ENCODE data around the gene KDM4D.
"Not testable (repeated sequence)": the region's sequence is repeated elsewhere in the genome, so short reads cannot be mapped to it uniquely, and the experiment has no call there.

Gene KDM4D

GRCh38 chr11:94973099-94973968, at the start of gene KDM4D, which contains the start of gene CWC15:
KDM4D (plus strand) TSS chr11:94973709; CDS start chr11:94997373, 23,664 bp downstream.
CWC15 (minus strand) TSS chr11:94973556; CDS start chr11:94972185, 1,371 bp downstream.
- Histone ChIP-seq H3K4me1 (peaks cover 17% of the 10 kb centered on the region), H3K36me3 (peaks cover 31% of the 10 kb centered on the region), H3K4me3 (peak within 1 kb of the TSS; percentile 96), H4K20me1 (peaks cover 28% of the 10 kb centered on the region; the same call in 1 of the 2 replicates), H3K9ac (peak within 1 kb of the TSS; percentile 95), H3K27ac (peak within 1 kb of the TSS; percentile 92), H3K27me3 (no peaks in the 10 kb centered on the region), H3K4me2 (peak within 1 kb of the TSS; percentile 82), H3K9me3 (no peaks in the 10 kb centered on the region)
- TF ChIP-seq Cebpa-rat (IDR thresholded peaks at IDR 0.05), result no peak

DNA sequence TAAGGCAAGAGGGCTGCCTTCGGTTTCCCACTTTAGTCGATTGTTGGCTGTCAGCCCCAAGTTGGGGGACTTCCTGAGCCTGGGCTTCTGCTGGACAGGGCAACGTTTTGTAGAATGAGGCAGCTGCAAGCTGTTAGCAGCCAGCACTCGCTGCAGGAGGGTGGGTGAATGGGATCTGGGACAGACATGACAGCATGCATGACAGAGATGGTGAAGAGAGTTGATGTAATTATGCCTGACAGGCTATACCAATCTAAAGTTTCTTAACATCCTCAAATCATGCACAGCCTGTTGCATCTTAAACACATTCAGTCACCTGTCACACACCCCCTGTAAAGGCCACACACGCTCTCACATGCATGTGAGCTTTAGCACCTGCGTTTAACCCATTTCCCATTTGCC, 49.3 kb upstream of the KDM4D start:
- H3K9ac ChIP-seq, result no peak overlapping the region
- H3K27me3 ChIP-seq, result no peaks in the 10 kb centered on the region
- peaks cover 73% of the 10 kb centered on the region for H3K4me1 ChIP-seq
- no peak for TF ChIP-seq Cebpa-rat (IDR thresholded peaks at IDR 0.05)
- no peaks in the 10 kb centered on the region for H3K36me3 ChIP-seq
- peak overlapping the region; percentile 82 for H3K4me2 ChIP-seq
- H3K27ac ChIP-seq, result peak overlapping the region; percentile 77
- peaks cover 11% of the 10 kb centered on the region; the same call in 1 of the 2 replicates for H3K9me3 ChIP-seq
- no peaks in the 10 kb centered on the region for H4K20me1 ChIP-seq
- no peak overlapping the region for H3K4me3 ChIP-seq

GRCh38 chr11:94924612-94925011, 48.9 kb upstream of the KDM4D start:
- peak overlapping the region; percentile 77 for H3K27ac ChIP-seq
- H3K9me3 ChIP-seq, result peaks cover 11% of the 10 kb centered on the region; the same call in 1 of the 2 replicates

GRCh38 chr11:94925422-94926270, 47.9 kb upstream of the KDM4D start:
- peaks cover 11% of the 10 kb centered on the region; the same call in 1 of the 2 replicates for H3K9me3 ChIP-seq
- H3K4me1 ChIP-seq, result peaks cover 84% of the 10 kb centered on the region

More at GRCh38 chr11:94924612-94925011, 48.9 kb upstream of the KDM4D start:
- H3K4me1 ChIP-seq, result peaks cover 78% of the 10 kb centered on the region
- H3K4me2 ChIP-seq, result peak overlapping the region; percentile 82
- no peak for TF ChIP-seq Cebpa-rat (IDR thresholded peaks at IDR 0.05)
- H3K27me3 ChIP-seq, result no peaks in the 10 kb centered on the region
- H3K9ac ChIP-seq, result no peak overlapping the region
- no peaks in the 10 kb centered on the region for H3K36me3 ChIP-seq
- H4K20me1 ChIP-seq, result no peaks in the 10 kb centered on the region
- peak overlapping the region; percentile 31; the same call in 1 of the 2 replicates for H3K4me3 ChIP-seq

GRCh38 chr11:94926271-94926625, 47.3 kb upstream of the KDM4D start:
- peaks cover 84% of the 10 kb centered on the region for H3K4me1 ChIP-seq
- peak overlapping the region; percentile 77 for H3K27ac ChIP-seq
- peaks cover 11% of the 10 kb centered on the region; the same call in 1 of the 2 replicates for H3K9me3 ChIP-seq
- 0 out of 2 replicates have a peak overlapping the region, but pooled peaks have one; percentile 24 for H3K4me3 ChIP-seq
- peak overlapping the region; percentile 82 for H3K4me2 ChIP-seq
- no peak for TF ChIP-seq Cebpa-rat (IDR thresholded peaks at IDR 0.05)
- no peaks in the 10 kb centered on the region for H3K36me3 ChIP-seq
- peak overlapping the region; percentile 49; the same call in 1 of the 2 replicates for H3K9ac ChIP-seq
- no peaks in the 10 kb centered on the region for H3K27me3 ChIP-seq
- no peaks in the 10 kb centered on the region for H4K20me1 ChIP-seq

More at GRCh38 chr11:94925422-94926270, 47.9 kb upstream of the KDM4D start:
- peak overlapping the region; percentile 82 for H3K4me2 ChIP-seq
- peak overlapping the region; percentile 77 for H3K27ac ChIP-seq
- no peaks in the 10 kb centered on the region for H3K36me3 ChIP-seq
- no peak overlapping the region; the same call in 1 of the 2 replicates for H3K9ac ChIP-seq
- H3K4me3 ChIP-seq, result peak overlapping the region; percentile 31; the same call in 1 of the 2 replicates
- H3K27me3 ChIP-seq, result no peaks in the 10 kb centered on the region
- no peaks in the 10 kb centered on the region for H4K20me1 ChIP-seq
- TF ChIP-seq Cebpa-rat (IDR thresholded peaks at IDR 0.05), result no peak

DNA sequence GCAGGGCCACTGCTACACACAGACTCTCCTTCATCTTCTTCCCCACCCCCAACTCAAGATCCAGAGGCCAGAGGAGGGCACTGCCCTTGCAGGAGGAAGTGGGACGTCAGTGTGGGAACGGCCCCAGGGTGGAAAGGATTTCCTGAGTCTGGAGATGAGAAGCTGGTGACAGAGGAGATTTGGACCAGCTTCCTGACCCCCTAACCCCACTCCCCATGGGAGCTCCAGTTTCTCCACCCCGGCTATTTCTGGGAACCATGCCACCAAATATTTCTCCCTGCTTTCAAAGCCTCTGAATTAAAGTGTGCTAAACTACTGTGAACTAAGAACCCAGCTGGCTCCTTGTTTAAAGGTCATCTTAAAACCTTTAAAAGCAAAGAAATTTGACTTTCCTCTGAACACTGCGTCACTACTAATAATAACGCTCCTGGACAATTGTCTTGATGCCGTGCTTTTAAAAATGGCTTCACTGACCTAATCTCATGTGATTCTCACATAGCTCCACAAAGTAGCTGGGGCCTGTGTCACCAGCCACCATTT, 46.7 kb upstream of the KDM4D start:
- Histone ChIP-seq H3K9me3 (peaks cover 11% of the 10 kb centered on the region; the same call in 1 of the 2 replicates), H4K20me1 (no peaks in the 10 kb centered on the region), H3K27me3 (no peaks in the 10 kb centered on the region), H3K36me3 (no peaks in the 10 kb centered on the region), H3K9ac (peak overlapping the region; percentile 49), H3K27ac (peak overlapping the region; percentile 77), H3K4me1 (peaks cover 84% of the 10 kb centered on the region), H3K4me3 (peak overlapping the region; percentile 24; the same call in 1 of the 2 replicates), H3K4me2 (peak overlapping the region; percentile 82)
- no peak for TF ChIP-seq Cebpa-rat (IDR thresholded peaks at IDR 0.05)

- H3K4me3 ChIP-seq, result no peak overlapping the region
- no peak for TF ChIP-seq Cebpa-rat (IDR thresholded peaks at IDR 0.05)
- peak overlapping the region; percentile 77 for H3K27ac ChIP-seq
- H3K9ac ChIP-seq, result no peak overlapping the region; the same call in 1 of the 2 replicates
- H3K27me3 ChIP-seq, result no peaks in the 10 kb centered on the region
- H3K9me3 ChIP-seq, result peaks cover 11% of the 10 kb centered on the region; the same call in 1 of the 2 replicates
- peaks cover 81% of the 10 kb centered on the region for H3K4me1 ChIP-seq
- no peaks in the 10 kb centered on the region for H4K20me1 ChIP-seq
- H3K4me2 ChIP-seq, result peak overlapping the region; percentile 82
- no peaks in the 10 kb centered on the region for H3K36me3 ChIP-seq
These were observed 45.2 kb upstream of the KDM4D start for GRCh38 chr11:94928117-94928990.

DNA sequence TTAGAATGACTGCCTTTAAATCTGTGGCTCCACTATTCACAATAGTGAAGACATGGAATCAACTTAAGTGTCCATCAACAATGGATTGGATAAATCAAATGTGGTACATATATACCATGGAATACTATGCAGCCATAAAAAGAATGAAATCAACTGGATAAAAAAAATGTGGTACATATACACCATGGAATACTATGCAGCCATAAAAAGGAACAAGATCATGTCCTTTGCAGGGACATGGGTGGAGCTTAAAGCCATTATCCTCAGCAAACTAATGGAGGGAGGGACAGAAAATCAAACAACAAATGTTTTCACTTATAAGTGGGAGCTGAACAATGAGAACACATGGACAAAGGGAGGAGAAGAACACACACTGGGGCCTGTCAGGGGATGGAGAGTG, 41.4 kb upstream of the KDM4D start:
- not testable (repeated sequence) for H3K4me3 ChIP-seq, H3K9ac ChIP-seq, H3K9me3 ChIP-seq, H3K4me2 ChIP-seq, H4K20me1 ChIP-seq, H3K27ac ChIP-seq, H3K36me3 ChIP-seq, H3K27me3 ChIP-seq
- peaks cover 76% of the 10 kb centered on the region for H3K4me1 ChIP-seq

Measured in BLaER1 (cell line).